ENCODE measurements around the gene PTPN22.

GRCh38 chr1:113868387-113869083 lies 3.0 kb downstream of the PTPN22 start:
- TF ChIP-seq, protein P1, sequence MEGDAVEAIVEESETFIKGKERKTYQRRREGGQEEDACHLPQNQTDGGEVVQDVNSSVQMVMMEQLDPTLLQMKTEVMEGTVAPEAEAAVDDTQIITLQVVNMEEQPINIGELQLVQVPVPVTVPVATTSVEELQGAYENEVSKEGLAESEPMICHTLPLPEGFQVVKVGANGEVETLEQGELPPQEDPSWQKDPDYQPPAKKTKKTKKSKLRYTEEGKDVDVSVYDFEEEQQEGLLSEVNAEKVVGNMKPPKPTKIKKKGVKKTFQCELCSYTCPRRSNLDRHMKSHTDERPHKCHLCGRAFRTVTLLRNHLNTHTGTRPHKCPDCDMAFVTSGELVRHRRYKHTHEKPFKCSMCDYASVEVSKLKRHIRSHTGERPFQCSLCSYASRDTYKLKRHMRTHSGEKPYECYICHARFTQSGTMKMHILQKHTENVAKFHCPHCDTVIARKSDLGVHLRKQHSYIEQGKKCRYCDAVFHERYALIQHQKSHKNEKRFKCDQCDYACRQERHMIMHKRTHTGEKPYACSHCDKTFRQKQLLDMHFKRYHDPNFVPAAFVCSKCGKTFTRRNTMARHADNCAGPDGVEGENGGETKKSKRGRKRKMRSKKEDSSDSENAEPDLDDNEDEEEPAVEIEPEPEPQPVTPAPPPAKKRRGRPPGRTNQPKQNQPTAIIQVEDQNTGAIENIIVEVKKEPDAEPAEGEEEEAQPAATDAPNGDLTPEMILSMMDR (IDR thresholded peaks at IDR 0.05; ENCODE audit: borderline replicate concordance, extremely low read depth, low read length, poor library complexity, severe bottlenecking) = no peak
- TF ChIP-seq EZH2 (IDR thresholded peaks at IDR 0.05; ENCODE audit: borderline replicate concordance, low read depth, low read length, severe bottlenecking) = no peak

Measured in DND-41 (cell line).